ENCODE results near the gene ROPN1L. TPM values are rescaled to one million over a fixed set of nuclear protein-coding genes. Genes with fewer than 3 reads are reported as not detected.

Gene ROPN1L
- total and polyA plus RNA-seq, 5 donors from 2014 or later, result 3.0 to 14.4 (median 5.3) TPM

- Histone ChIP-seq H3K36me3 (ENCODE audit: control insufficient read depth, insufficient read depth, low read length) (peaks cover 74% of the 10 kb centered on the region), H3K4me1 (ENCODE audit: control insufficient read depth, insufficient read depth, low read length, poor library complexity, severe bottlenecking) (no peaks in the 10 kb centered on the region)
- peaks cover 38% of the 10 kb centered on the region for H3K36me3 Mint-ChIP-seq
Measured at GRCh38 chr5:10431415-10431814, 10.3 kb upstream of the ROPN1L start.

DNA sequence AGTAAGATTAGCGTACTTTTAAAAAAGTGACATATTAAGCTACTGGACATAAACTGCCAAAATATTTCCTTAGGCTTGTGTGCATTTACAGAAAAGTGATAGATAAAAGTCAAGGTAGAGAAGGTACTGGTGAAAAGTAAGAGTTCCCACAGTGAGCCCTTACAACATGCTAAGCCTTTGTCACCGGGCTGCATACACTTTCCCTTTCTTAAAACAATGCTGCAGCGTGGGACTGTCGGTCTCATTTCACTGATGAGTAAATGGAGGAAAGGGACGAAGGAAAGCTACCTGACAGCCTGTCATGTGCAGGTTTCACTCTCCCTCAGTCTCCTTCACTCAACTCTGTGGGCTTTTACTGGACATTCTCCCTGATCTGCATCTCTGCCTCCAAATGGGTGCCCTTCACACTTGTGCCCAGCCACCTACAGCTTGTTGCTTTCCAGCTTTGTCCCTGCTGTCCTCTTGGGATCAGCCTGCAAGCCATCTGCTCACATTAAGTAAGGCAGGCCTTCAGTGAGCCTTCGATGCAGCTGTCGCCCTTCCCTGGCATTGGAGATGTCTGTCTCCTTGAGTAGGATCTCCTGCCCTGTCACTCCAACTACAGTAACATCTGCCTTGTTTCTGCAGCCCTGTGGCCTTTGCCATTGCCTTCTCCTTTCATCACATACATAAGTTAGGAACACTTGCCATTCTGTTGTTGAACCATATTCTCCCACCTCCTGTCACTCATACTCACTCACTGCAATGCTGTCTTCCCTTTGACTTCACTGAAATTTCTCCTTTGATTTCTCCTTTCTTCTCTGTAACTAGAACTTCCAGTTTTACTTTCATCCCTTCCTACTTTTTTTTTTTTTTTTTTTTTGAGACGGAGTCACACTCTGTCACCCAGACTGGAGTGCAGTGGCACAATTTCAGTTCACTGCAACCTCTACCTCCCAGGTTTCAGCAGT, 9.3 kb upstream of the ROPN1L start:
- peak overlapping the region in 2 of 3 donors; percentile 27 to 65 for H3K27ac Mint-ChIP-seq
- ATAC-seq (ENCODE audit: low read depth in 2 of 2), result no peak
- peaks cover 29% of the 10 kb centered on the region for H3K36me3 Mint-ChIP-seq

More at GRCh38 chr5:10431415-10431814, 10.3 kb upstream of the ROPN1L start:
- peak overlapping the region; percentile 2 to 67 (median 65) for H3K27ac Mint-ChIP-seq
- no peak overlapping the region for H3K4me3 Mint-ChIP-seq
- Histone ChIP-seq H3K9me3 (ENCODE audit: control insufficient read depth in 2 of 2, low read length in 2 of 2) (no peaks in the 10 kb centered on the region), H3K4me3 (ENCODE audit: low read depth, low read length) (no peak overlapping the region), H3K27ac (ENCODE audit: insufficient read depth, low read length, poor library complexity, severe bottlenecking) (no peak overlapping the region), H3K27me3 (ENCODE audit: control insufficient read depth, insufficient read depth, low read length) (no peaks in the 10 kb centered on the region)
- no peaks in the 10 kb centered on the region for H3K27me3 Mint-ChIP-seq
- DNase-seq, result no peak
- no peaks in the 10 kb centered on the region for H3K9me3 Mint-ChIP-seq
- ATAC-seq (ENCODE audit: low read depth in 2 of 2), result no peak
- peaks cover 11 to 24% (median 15%) of the 10 kb centered on the region in 4 donors for H3K4me1 Mint-ChIP-seq

GRCh38 chr5:10434392-10434791, 7.3 kb upstream of the ROPN1L start:
- H3K9me3 Mint-ChIP-seq, result no peaks in the 10 kb centered on the region
- DNase-seq, result no peak
- Histone ChIP-seq H3K9me3 (ENCODE audit: control insufficient read depth in 2 of 2, low read length in 2 of 2) (no peaks in the 10 kb centered on the region), H3K27me3 (ENCODE audit: control insufficient read depth, insufficient read depth, low read length) (no peaks in the 10 kb centered on the region), H3K4me1 (ENCODE audit: control insufficient read depth, insufficient read depth, low read length, poor library complexity, severe bottlenecking) (no peaks in the 10 kb centered on the region), H3K4me3 (ENCODE audit: low read depth, low read length) (no peak overlapping the region), H3K27ac (ENCODE audit: insufficient read depth, low read length, poor library complexity, severe bottlenecking) (no peak overlapping the region), H3K36me3 (ENCODE audit: control insufficient read depth, insufficient read depth, low read length) (peaks cover 51% of the 10 kb centered on the region)
- H3K27me3 Mint-ChIP-seq, result no peaks in the 10 kb centered on the region
- H3K36me3 Mint-ChIP-seq, result peaks cover 32% of the 10 kb centered on the region
- no peak overlapping the region for H3K4me3 Mint-ChIP-seq
- no peak for ATAC-seq (ENCODE audit: low read depth in 2 of 2)
- H3K4me1 Mint-ChIP-seq, result peaks cover 9 to 20% (median 15%) of the 10 kb centered on the region in 4 donors
- no peak overlapping the region for H3K27ac Mint-ChIP-seq

More for the DNA sequence above, 9.3 kb upstream of the ROPN1L start:
- H3K4me1 ChIP-seq (ENCODE audit: control insufficient read depth, insufficient read depth, low read length, poor library complexity, severe bottlenecking), result no peaks in the 10 kb centered on the region
- H3K27me3 ChIP-seq (ENCODE audit: control insufficient read depth, insufficient read depth, low read length), result no peaks in the 10 kb centered on the region
- no peak overlapping the region for H3K27ac ChIP-seq (ENCODE audit: insufficient read depth, low read length, poor library complexity, severe bottlenecking)
- peaks cover 9 to 19% (median 14%) of the 10 kb centered on the region in 4 donors for H3K4me1 Mint-ChIP-seq
- H3K4me3 Mint-ChIP-seq, result no peak overlapping the region
- no peak overlapping the region for H3K4me3 ChIP-seq (ENCODE audit: low read depth, low read length)
- no peaks in the 10 kb centered on the region for H3K9me3 ChIP-seq (ENCODE audit: control insufficient read depth in 2 of 2, low read length in 2 of 2)
- no peak for DNase-seq
- H3K36me3 ChIP-seq (ENCODE audit: control insufficient read depth, insufficient read depth, low read length), result peaks cover 65% of the 10 kb centered on the region
- H3K9me3 Mint-ChIP-seq, result no peaks in the 10 kb centered on the region
- H3K27me3 Mint-ChIP-seq, result no peaks in the 10 kb centered on the region

GRCh38 chr5:10438301-10438700, 3.4 kb upstream of the ROPN1L start:
- H3K27ac Mint-ChIP-seq, result peak overlapping the region in 1 of 3 donors; percentile 54
- H3K27ac ChIP-seq (ENCODE audit: insufficient read depth, low read length, poor library complexity, severe bottlenecking), result no peak overlapping the region
- no peaks in the 10 kb centered on the region for H3K27me3 ChIP-seq (ENCODE audit: control insufficient read depth, insufficient read depth, low read length)
- H3K36me3 Mint-ChIP-seq, result peaks cover 13% of the 10 kb centered on the region
- peaks cover 14% of the 10 kb centered on the region for H3K36me3 ChIP-seq (ENCODE audit: control insufficient read depth, insufficient read depth, low read length)
- peak overlapping the region in 1 of 4 donors; percentile 36 for H3K4me3 Mint-ChIP-seq
- ATAC-seq (ENCODE audit: low read depth in 2 of 2), result no peak
- no peaks in the 10 kb centered on the region for H3K9me3 Mint-ChIP-seq
- peaks cover 21% of the 10 kb centered on the region for H3K4me1 ChIP-seq (ENCODE audit: control insufficient read depth, insufficient read depth, low read length, poor library complexity, severe bottlenecking)
- DNase-seq, result no peak
- peaks cover 20 to 28% (median 24%) of the 10 kb centered on the region in 4 donors for H3K4me1 Mint-ChIP-seq
- H3K27me3 Mint-ChIP-seq, result no peaks in the 10 kb centered on the region
- H3K4me3 ChIP-seq (ENCODE audit: low read depth, low read length), result no peak overlapping the region
- no peaks in the 10 kb centered on the region for H3K9me3 ChIP-seq (ENCODE audit: control insufficient read depth in 2 of 2, low read length in 2 of 2)

GRCh38 chr5:10439692-10440091, 2.0 kb upstream of the ROPN1L start:
- Mint-ChIP-seq H3K27ac (peak overlapping the region in 1 of 3 donors; percentile 15), H3K4me3 (peak overlapping the region in 2 of 4 donors; percentile 89 to 94), H3K9me3 (no peaks in the 10 kb centered on the region), H3K36me3 (peaks cover 8% of the 10 kb centered on the region), H3K4me1 (peaks cover 21 to 36% (median 29%) of the 10 kb centered on the region in 4 donors), H3K27me3 (no peaks in the 10 kb centered on the region)
- Histone ChIP-seq H3K4me3 (ENCODE audit: low read depth, low read length) (no peak overlapping the region), H3K36me3 (ENCODE audit: control insufficient read depth, insufficient read depth, low read length) (peaks cover 4% of the 10 kb centered on the region), H3K27ac (ENCODE audit: insufficient read depth, low read length, poor library complexity, severe bottlenecking) (no peak overlapping the region), H3K4me1 (ENCODE audit: control insufficient read depth, insufficient read depth, low read length, poor library complexity, severe bottlenecking) (peaks cover 34% of the 10 kb centered on the region), H3K9me3 (ENCODE audit: control insufficient read depth in 2 of 2, low read length in 2 of 2) (no peaks in the 10 kb centered on the region), H3K27me3 (ENCODE audit: control insufficient read depth, insufficient read depth, low read length) (no peaks in the 10 kb centered on the region)
- no peak for ATAC-seq (ENCODE audit: low read depth in 2 of 2)
- no peak for DNase-seq

- DNase-seq, result no peak
- Mint-ChIP-seq H3K9me3 (peaks cover 0 to 4% (median 2%) of the 10 kb centered on the region in 7 donors), H3K36me3 (peaks cover 12% of the 10 kb centered on the region), H3K4me3 (peak overlapping the region; percentile 87 to 94 (median 90)), H3K27ac (peak overlapping the region in 1 of 3 donors; percentile 63), H3K27me3 (no peaks in the 10 kb centered on the region), H3K4me1 (peaks cover 27 to 43% (median 32%) of the 10 kb centered on the region in 4 donors)
- Histone ChIP-seq H3K36me3 (ENCODE audit: control insufficient read depth, insufficient read depth, low read length) (no peaks in the 10 kb centered on the region), H3K27ac (ENCODE audit: insufficient read depth, low read length, poor library complexity, severe bottlenecking) (no peak overlapping the region), H3K4me1 (ENCODE audit: control insufficient read depth, insufficient read depth, low read length, poor library complexity, severe bottlenecking) (peaks cover 42% of the 10 kb centered on the region), H3K27me3 (ENCODE audit: control insufficient read depth, insufficient read depth, low read length) (no peaks in the 10 kb centered on the region), H3K9me3 (ENCODE audit: control insufficient read depth in 2 of 2, low read length in 2 of 2) (no peaks in the 10 kb centered on the region), H3K4me3 (ENCODE audit: low read depth, low read length) (peak overlapping the region; percentile 79)
- no peak for ATAC-seq (ENCODE audit: low read depth in 2 of 2)
Measured at GRCh38 chr5:10440367-10440990, 1.2 kb upstream of the ROPN1L start.

DNA sequence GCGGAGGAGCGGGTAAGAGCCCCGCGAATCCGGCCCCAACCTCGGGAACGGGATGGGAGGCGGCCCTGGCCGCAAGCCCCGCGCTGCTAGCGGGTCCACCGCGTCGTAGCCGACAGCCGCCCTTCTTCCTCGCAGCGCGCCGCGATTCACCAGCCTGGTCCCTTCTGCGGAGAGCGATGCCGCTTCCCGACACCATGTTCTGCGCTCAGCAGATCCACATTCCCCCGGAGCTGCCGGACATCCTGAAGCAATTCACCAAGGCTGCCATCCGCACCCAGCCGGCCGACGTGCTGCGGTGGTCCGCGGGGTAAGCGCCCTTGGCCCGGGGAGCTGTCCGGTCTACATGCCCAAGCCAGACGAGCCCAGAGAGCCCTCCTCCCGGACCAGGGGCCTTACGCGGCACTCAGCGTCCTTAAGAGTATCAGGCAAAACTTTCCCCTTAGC, 335 bp downstream of the ROPN1L start:
- no peaks in the 10 kb centered on the region for H3K9me3 ChIP-seq (ENCODE audit: control insufficient read depth in 2 of 2, low read length in 2 of 2)
- Mint-ChIP-seq H3K27ac (peak overlapping the region; percentile 60 to 76 (median 66)), H3K4me1 (peaks cover 35 to 58% (median 42%) of the 10 kb centered on the region in 4 donors), H3K9me3 (peaks cover 0 to 4% (median 3%) of the 10 kb centered on the region in 7 donors), H3K27me3 (no peaks in the 10 kb centered on the region), H3K4me3 (peak overlapping the region; percentile 87 to 94 (median 90)), H3K36me3 (peaks cover 12% of the 10 kb centered on the region)
- no peaks in the 10 kb centered on the region for H3K36me3 ChIP-seq (ENCODE audit: control insufficient read depth, insufficient read depth, low read length)
- peak overlapping the region; percentile 79 for H3K4me3 ChIP-seq (ENCODE audit: low read depth, low read length)
- DNase-seq (no peak), ATAC-seq (ENCODE audit: low read depth in 2 of 2) (peak; percentile 26 to 39)
- no peaks in the 10 kb centered on the region for H3K27me3 ChIP-seq (ENCODE audit: control insufficient read depth, insufficient read depth, low read length)
- peaks cover 57% of the 10 kb centered on the region for H3K4me1 ChIP-seq (ENCODE audit: control insufficient read depth, insufficient read depth, low read length, poor library complexity, severe bottlenecking)
- H3K27ac ChIP-seq (ENCODE audit: insufficient read depth, low read length, poor library complexity, severe bottlenecking), result peak overlapping the region; percentile 50

All from CD4-positive, CD25-positive, alpha-beta regulatory T cell (primary cell).